Measurements from ENCODE around the gene CTNND2.

CTNND2 gene

DNA sequence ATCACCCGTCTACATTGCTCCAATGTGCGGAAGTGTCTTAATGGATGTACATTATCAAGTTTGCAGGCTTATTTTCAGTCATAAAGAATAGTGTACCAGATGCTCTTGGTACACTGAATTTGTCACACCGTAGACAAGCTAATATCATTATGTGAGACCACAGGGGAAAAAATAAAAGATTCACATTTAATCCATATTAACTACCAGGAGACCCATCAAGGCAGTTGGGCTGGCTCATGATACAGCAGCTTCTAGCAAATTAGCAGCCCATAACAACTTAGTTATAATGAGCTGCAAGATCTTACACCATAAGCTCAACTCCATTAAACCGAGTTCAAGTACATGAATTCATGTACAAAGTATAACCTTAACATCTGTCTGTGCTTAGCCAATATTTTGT lies 324.9 kb downstream of the CTNND2 start:
- DNase-seq = no peak

DNA sequence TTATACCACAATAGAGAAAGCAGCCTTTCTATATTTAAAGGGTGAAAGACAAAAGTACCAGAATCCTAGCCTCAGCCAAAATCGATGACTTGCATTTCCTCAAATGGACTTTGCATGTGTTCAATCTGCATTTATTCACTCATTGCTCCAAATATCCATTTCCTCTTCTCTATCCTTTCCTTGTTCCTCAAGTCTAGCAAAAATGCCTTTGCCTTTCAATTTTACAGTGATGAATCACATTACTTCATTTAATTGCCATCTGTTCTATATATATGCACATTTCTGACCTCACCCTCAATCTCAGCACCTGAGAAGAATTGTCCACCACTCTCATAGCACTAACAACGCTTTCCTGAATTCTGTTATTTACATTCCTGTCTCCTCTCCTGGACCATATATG lies 329.5 kb downstream of the CTNND2 start:
- DNase-seq = no peak

DNA sequence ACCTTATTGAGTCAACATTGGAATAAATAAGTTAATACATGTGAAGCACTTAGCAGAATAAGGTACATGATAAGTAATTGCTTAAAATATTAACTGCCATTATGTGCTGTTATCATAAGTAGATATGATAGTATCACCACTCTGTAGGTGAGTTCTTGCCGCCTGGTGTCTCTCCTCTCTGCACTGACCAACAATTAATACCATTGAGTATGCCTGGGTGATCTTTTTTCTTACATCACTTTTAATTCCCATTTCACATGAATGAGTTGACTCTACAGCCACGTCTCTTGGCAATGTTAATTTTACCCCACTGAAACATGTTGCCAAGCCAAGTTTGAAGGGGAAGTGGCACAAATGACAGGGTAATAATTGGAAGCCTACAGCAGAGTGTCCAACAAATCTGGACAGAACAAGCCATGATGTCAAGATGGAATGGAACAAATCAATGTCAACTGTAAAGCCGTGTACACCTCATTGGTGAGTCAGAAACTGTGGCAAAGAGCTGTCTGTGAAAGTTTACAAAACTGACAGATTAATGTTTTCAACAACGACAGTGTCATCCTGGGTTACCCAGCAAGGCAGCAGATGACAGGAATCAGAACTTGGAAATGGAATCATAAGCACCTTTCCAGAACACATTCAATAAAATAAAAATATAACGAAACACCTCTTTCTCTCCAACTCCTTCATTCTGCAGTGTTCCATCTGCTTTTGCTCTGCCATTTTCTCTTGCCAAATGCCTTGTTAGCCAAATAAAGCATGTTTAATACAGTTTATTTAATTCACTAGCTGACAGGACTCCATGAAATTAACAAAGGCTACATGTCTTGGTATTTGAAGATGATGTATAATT lies 330.9 kb downstream of the CTNND2 start:
- no peak for DNase-seq

GRCh38 chr5:11564706-11565105 lies 339.5 kb downstream of the CTNND2 start:
- DNase-seq = no peak

GRCh38 chr5:11563822-11564221 lies 340.4 kb downstream of the CTNND2 start:
- no peak for DNase-seq

DNA sequence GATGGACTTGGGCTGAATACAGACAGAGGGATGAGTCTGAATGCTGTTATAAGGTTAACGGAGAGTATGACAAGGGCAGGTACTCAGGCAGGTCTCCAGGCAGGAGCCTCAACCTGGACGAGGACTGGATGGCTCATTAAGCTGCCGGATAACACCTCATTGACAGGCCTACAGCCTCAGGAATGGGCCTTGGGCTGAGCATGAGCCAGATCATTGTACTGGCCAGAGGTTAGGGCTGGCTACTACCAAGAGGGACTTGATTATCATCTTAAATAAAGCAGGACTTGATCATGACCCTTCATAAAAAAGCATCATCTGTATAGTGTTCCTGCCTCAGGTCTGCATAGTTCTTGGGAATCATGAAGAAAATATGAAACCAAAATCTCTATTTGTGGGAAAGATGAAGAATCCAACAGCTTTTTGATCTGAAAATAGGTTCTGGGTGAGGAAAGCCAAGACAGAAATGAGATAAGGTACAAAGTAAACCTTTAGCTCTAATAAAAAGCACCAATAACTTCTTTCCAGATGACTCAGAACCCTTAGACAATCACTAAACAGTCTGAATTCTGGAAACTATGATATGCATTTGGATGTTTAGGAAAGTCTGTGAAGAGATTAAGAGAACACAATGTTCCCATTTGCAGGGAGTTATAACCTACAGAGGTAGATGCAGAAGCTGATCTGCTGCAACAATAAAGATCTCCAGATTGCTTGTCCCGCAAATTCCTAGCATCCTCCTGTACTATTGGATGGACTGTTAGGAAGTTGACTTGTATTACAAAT lies 343.1 kb downstream of the CTNND2 start:
- DNase-seq = no peak

GRCh38 chr5:11557063-11557462 lies 347.2 kb downstream of the CTNND2 start:
- no peak for DNase-seq

- no peak for DNase-seq
Observed at GRCh38 chr5:11555171-11555570, 349.1 kb downstream of the CTNND2 start.

- no peak for DNase-seq
Observed at GRCh38 chr5:11547730-11548129, 356.5 kb downstream of the CTNND2 start.

DNA sequence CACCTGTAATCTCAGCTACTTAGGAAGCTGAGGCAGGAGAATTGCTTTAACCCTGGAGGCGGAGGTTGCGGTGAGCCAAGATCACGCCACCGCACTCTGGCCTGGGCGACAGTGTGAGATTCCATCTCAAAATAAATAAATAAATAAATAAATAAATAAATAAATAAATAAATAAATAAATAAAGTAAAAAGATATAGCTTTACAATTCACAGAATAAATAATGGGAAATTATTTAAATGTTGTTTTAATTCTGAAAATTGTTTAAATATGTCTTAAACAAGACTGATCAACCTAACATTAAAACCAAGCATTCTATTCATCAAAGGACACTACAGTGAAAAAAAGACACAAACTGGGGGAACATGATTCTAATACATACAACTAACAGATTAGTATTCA lies 357.1 kb downstream of the CTNND2 start:
- DNase-seq = no peak

DNA sequence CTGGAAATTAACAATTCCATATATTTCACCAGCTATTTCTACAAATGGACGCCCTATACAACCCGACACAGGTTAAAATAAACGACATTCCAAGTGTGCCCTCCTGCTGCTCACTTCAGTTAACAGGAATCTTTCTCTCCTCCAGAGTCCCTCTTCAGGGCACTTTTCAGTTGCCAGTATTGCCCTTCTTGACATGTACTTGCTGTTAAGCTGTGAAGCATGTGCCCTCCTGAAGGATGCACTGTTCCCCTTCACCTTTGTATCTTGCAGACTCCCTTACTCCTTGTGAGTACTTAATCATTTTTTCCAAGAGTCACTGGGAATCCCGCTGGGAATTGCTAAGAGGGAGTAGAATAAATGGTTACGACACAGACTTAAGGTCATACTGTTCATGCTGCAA lies 364.1 kb downstream of the CTNND2 start:
- no peak for DNase-seq

- DNase-seq = no peak
Observed at GRCh38 chr5:11531811-11532555, 372.3 kb downstream of the CTNND2 start.

DNA sequence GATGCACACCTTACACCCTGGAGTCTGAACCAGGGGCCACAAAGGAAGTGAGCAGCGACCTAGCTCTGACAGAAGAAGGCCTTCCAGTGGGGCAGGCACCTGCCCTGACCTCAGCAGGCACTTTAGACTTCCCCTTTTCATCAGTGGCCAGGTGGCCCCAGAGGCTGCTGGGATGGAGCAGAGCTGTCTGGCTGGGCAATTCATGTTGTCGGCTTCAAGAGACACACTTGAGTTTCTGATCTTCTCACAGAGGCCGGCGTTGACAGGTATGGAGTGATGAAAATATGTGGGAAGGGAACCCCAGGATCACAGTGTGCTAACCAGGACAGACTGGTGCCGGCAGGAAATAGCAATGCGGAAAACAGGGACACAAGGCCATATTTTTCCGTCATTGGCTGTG lies 375.5 kb downstream of the CTNND2 start:
- DNase-seq = no peak

- DNase-seq = peak; percentile 74 to 95 (median 79)
Observed at GRCh38 chr5:11527652-11528349, 376.4 kb downstream of the CTNND2 start.

DNA sequence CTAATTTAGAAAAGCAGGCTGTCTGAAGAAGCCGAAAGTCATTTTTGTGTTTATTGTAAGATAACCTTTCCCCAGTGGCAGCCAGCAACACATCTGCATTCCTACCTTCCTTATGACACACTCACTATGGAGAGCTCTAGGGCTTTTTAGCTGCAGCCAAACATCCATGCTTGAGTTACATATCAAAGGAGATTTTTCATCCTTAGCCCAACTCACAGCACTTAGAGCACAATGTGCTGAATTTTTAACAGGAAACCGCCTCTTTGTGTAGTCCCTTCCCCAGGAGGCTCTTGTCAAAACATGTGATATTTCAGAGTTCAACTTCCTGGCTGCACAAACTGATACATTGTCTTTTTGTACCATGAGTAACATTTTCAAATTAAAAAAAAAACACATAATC lies 379.2 kb downstream of the CTNND2 start:
- DNase-seq = peak in 1 of 3 experiments; percentile 45

DNA sequence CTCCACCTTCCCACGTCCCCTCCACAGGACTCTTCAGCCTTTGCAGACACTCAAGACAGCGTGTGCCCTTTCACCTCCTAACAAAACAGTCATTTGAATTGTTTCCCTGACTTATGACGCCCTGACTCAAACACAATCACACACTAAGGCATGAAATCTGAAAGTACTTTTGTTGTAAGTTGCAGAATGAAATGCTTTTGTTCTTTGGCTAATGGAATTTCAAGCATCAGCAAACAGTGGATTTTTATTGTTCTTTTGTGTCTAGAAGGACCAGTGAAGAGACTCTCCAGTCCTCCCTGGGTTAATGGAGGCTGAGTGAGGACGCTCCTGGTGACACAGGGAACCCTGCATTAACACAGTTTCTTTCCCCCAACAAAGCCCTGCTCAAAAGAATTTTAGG lies 380.1 kb downstream of the CTNND2 start:
- peak in 1 of 3 experiments; percentile 56 for DNase-seq

- DNase-seq = no peak
Observed at GRCh38 chr5:11522796-11523195, 381.4 kb downstream of the CTNND2 start.

GRCh38 chr5:11520241-11520930 lies 383.9 kb downstream of the CTNND2 start:
- DNase-seq = no peak

DNA sequence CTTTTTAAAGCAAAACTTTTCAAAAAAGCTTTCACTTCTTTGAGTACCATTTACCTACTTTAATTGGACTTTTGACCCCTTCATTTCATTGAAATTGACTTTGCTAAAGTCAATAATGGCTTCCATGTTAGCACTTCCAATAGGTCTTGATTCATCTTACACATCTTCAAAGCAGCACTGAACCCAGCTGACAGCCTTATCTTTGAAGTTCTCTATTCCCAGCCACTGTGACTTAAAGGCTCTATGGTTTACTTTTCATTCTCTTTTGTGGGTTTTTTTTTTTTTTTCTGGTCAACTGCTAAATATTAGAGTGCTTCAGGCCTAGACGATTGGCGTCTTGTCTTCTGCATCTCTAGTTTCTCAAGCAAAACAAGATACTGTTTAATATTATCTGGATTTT lies 385.0 kb downstream of the CTNND2 start:
- no peak for DNase-seq

DNA sequence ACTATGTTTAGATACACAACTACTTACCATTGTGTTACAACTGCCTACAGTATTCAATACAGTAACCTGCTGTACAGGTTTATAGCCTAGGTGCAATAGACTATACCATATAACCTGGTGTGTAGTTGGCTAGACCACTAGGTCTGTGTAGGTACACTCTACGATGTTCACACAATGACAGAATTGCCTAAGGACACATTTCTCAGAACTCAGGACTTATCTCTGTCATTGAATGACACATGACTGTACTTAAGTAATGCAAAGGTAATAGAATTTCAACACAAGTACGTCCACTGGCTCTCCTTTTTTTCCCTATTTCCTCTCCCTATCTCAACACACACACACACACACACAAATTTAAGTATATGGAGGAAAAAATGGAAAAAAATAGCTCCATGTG lies 385.6 kb downstream of the CTNND2 start:
- no peak for DNase-seq

DNA sequence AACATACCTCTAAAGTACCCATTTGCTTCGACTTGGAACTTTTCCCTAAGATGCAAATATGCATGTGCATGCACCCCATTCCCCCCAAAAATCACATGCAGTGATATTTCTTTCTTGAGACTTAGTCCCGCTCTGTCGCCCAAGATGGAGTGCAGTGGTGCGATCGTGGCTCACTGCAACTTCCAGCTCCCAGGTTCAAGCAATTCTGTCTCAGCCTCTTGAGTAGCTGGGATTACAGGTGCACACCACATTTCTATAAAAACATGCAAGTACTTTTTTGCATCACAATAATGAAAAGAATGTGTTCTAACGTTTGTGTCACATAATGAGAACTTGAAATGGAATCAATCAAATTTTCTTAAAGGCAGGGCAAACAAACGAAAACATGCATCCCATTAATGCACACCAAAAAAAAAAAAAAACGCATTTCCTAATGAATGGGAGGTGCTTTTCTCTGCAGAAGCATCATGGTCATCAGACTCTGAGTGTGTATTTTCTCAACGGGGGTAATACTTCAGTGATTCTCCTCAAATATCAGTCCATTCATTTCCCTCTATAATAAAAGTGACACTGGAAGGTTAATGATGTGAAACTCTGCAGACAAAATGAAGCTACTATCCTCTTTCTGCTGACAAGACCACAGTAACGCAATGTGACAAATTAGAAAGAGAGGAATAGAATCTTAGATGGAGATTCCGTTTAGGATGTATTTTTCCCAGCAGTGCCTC lies 389.4 kb downstream of the CTNND2 start:
- DNase-seq = peak; percentile 36 to 86 (median 53)
